ENCODE measurements around the gene TMEM178B.

DNA sequence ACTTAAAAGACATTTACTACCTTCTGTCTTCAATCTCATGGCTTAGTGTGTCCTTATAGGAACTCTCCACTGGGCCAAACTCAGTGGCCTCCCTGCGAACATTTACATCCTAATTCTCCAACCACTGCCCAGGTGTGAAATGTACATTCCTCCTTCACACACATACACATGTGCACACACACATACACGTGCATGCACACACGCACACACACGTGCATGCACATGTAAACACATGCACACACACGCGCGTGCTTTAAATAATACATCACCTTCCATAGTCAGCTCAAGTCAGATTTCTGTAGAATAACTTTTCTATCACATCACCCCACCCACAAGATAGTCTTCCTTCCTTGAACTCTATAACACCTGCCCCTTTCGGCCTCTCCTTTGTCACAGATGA, 216.5 kb downstream of the TMEM178B start:
- TF ChIP-seq, protein P1, sequence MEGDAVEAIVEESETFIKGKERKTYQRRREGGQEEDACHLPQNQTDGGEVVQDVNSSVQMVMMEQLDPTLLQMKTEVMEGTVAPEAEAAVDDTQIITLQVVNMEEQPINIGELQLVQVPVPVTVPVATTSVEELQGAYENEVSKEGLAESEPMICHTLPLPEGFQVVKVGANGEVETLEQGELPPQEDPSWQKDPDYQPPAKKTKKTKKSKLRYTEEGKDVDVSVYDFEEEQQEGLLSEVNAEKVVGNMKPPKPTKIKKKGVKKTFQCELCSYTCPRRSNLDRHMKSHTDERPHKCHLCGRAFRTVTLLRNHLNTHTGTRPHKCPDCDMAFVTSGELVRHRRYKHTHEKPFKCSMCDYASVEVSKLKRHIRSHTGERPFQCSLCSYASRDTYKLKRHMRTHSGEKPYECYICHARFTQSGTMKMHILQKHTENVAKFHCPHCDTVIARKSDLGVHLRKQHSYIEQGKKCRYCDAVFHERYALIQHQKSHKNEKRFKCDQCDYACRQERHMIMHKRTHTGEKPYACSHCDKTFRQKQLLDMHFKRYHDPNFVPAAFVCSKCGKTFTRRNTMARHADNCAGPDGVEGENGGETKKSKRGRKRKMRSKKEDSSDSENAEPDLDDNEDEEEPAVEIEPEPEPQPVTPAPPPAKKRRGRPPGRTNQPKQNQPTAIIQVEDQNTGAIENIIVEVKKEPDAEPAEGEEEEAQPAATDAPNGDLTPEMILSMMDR (IDR thresholded peaks at IDR 0.05), result no peak
- TF ChIP-seq POLR2A (IDR thresholded peaks at IDR 0.05), result no peak

All from lower leg skin (tissue), 3 donors.